Renal cortex interstitium (tissue), 11 donors: ENCODE measurements around the gene PET100. TPM values are rescaled to one million over a fixed set of nuclear protein-coding genes. Genes with fewer than 3 reads are reported as not detected.
A peak's percentile ranks its signal among the peaks of the same experiment; 100 is the strongest.
"Not testable (repeated sequence)": the region's sequence is repeated elsewhere in the genome, so short reads cannot be mapped to it uniquely, and the experiment has no call there.

Experiments
- DNase-seq, 11 donors: peaks; one replicate each; pipeline ENCODE4 v3.0.0-alpha.2; 2013; ENCODE audit warnings: low read depth in 9 of 11, low spot score in 4 of 11; ENCODE audit errors: extremely low read depth in 1 of 11
- polyA plus RNA-seq, 3 donors: library from polyadenylated mRNA; unstranded; fragments of 120-200 nt; gene quantifications; one replicate each; pipeline ENCODE4 v1.2.1, GENCODE V29; 2013; ENCODE audit not compliant: insufficient read length in 3 of 3

PET100 gene
- polyA plus RNA-seq, 3 donors, result 94.6 to 126 (median 122) TPM

DNA sequence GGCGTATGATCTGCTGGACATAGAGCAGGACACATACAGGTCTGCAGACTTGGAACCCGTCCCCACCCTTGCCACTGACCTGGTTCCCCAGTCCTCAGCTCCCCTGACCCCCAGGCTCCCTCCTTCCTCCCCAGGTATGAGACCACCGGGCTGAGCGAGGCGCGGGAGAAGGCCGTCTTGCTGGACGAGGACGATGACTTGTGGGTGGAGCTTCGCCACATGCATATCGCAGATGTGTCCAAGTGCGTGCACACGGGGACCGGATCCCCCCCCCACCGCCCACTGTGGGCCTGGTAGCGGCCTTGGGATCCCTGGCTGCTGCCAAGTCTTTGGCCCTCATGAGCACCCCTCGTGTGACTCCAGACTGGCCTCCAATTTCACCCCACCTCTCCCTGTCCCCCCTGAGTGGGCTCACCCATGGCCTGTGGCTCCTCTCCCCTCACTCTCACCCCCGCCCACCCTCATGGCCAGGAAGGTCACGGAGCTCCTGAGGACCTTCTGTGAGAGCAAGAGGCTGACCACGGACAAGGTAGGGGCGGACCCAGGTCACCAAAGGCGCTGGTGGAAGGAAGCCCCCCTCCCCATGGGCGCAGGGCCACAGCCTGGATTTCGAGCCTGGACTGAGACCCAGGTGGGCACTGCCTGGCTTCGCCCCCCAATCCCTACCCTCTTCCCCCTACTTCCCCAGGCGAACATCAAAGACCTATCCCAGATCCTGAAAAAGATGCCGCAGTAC, 12.9 kb downstream of the PET100 start:
- no peak for DNase-seq

DNA sequence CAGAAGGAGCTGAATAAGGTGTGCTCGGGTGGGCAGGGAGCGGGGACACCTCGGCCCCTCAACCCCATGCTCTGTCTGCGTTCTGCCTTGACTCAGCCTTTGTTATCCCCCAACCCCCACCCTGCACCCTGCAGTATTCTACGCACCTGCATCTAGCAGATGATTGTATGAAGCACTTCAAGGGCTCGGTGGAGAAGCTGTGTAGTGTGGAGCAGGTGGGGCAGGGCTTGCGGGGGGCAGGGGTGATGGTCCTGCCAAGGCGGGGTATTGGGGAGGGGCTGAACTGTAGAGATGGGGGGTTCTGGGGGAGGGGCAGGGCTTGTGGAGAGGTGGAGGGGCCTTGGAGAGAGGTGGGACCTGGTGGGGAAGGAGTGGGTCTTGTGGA, 13.4 kb downstream of the PET100 start:
- DNase-seq, result no peak

- not testable (repeated sequence) for DNase-seq
Observed at GRCh38 chr19:7643629-7644549, 14.3 kb downstream of the PET100 start.

- no peak for DNase-seq
Observed at GRCh38 chr19:7644550-7644877, 14.9 kb downstream of the PET100 start.

GRCh38 chr19:7645163-7645562, 15.6 kb downstream of the PET100 start:
- no peak for DNase-seq

- no peak for DNase-seq
Observed at GRCh38 chr19:7645656-7646425, 16.2 kb downstream of the PET100 start.

DNA sequence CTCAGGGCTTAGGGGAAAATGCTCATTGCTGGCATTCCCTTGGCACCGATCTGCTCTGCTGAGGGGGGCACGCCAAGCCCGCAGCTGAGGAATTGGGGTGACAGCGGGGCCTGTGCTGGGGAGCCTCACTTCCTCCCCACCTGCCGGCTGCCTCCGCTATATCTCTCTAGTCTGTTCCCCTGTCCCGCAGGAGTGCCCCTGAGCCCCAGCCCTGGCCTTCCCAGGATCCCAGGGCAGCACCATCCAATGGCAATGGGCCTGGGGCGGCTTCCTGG, 16.8 kb downstream of the PET100 start:
- no peak for DNase-seq

DNA sequence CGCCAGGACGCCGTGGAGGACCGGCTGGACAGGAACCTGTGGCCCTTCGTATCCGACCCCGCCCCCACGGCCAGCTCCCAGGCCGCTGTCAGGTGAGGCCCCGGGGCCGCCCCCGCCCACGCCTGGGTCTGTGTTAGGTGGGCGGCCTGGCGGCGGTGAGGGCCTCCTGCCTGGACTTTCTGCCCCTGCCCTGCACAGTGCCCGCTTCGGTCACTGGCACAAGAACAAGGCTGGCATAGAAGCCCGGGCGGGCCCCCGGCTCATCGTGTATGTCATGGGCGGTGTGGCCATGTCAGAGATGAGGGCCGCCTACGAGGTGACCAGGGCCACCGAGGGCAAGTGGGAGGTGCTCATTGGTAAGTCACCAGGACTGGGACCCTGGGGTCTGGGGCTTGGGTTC, 17.6 kb downstream of the PET100 start:
- no peak for DNase-seq

DNA sequence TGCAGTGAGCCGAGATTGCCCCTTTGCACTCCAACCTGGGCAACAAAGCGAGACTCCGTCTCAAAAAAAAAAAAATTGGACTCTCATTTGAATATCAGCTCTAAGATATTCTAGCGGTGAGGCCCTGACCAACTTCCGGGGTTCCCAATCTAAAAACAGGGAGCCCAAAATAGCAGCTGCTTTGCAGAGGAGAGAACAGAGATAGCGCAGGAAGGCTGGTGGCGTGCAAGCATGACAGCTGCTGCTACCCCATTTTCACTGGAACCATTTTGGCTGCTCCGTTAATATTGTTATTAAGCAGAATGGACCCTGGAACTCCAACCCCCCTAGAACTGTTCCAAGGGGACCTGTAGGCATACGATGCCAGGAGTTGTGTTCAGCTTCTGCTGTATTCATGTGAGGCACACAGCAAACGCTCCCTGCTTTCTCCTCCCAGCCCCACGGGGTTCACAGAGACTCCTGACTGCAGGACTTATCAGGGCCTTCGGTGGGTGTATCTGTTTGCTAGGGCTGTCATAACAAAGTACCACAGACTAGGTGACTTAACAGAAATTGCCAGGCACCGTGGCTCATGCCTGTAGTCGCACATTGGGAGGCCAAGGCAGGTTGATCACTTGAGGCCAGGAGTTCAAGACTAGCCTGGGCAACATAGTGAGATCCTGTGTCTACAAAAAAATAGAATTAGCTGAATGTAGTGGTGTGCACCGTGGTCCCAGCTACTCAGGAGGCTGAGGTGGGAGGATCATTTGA, 18.8 kb downstream of the PET100 start:
- DNase-seq, result no peak

DNA sequence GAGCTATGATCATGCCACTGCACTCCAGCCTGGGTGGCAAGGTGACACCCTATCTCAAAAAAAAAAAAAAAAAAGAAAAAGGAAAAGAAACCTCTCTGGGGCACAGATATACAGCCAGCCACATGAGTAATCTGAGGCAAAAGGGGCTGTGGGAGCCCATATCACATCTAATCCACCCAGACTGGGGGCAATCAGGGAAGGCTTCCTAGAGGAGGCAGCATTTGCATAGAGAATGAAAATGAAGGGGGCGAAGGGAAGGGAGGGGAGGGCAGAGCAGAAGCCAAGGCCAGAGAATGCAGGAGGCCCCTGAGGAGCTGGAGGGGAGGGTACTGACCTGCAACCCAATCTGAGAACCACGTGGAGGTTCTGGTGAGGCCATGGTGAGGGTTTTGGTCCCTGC, 20.6 kb downstream of the PET100 start:
- DNase-seq, result no peak

GRCh38 chr19:7652061-7652641, 22.6 kb downstream of the PET100 start:
- peak; percentile 55 to 81 (median 75) for DNase-seq

DNA sequence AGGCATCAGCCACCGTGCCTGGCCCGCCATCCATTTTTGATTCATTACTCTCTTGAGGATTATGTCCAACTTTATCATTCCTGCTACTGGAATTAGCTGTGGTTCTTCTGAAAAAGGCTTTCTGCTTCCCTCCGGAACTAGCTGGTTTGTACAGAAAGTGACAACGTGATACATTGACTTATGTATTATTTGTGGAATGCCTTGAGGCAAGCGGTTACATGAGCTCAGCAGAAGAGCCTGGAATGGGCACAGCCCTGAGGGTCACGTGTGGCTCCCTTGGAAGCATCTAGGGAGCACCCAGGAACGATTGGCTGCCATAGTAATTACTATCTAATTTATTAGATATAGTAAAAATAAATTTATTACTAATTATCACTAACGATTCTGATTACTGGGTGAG, 24.8 kb downstream of the PET100 start:
- DNase-seq, result no peak

DNA sequence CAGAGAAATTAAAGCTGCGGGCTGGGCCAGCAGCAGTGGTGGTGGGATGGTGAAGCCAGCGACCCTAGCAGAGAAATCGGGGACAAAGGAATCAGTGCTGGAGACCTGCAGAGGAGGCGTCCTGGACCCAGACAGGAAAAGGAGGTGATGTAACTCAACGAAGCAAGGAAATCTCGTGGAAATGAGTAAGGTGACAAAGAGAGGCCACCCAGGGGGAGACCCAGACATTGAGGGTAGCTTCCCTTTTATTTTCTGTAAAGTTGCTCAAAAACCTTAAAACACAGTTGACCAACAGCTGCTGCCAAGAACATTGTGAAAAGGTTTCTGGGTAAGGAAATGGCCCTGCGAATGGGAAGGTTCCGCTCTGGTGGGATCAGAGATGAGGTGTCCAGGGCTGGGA, 26.0 kb downstream of the PET100 start:
- DNase-seq, result no peak

DNA sequence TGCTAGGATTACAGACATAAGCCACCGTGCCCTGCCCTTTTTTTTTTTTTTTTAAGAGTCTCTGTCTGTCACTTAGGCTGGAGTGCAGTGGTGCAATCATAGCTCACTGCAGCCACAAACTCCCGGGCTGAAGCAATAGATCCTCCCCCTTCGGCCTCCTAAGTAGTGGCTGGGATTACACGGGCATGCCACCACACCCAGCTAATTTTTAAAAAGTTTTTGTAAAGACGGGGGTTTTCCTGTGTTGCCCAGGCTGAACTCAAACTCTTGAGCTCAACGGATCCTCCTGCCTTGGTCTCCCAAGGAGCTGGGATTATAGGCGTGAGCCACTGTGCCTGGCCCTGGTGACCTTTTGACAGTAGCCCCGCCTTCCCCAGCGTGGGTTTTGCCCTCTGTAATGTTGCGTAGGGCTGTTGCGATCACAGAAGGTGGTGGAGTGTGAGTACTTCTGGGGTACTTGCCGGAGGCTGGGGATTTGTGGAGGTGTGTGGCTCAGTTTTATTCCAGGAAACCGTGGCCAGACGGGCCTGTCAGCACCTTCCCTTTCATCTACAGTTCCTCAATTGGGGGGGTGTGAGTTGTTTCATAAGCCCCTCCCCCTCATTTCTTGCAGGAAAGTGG, 27.6 kb downstream of the PET100 start:
- no peak for DNase-seq

GRCh38 chr19:7658219-7658686, 28.7 kb downstream of the PET100 start:
- DNase-seq, result no peak

- DNase-seq, result no peak
Observed at GRCh38 chr19:7661744-7662538, 32.3 kb downstream of the PET100 start.

- no peak for DNase-seq
Observed at GRCh38 chr19:7662657-7663056, 33.1 kb downstream of the PET100 start.

GRCh38 chr19:7663706-7664105, 34.1 kb downstream of the PET100 start:
- DNase-seq, result no peak
